Karpas-422 (cell line): ENCODE data around the gene TUSC1. TPM values are rescaled to one million over a fixed set of nuclear protein-coding genes. Genes with fewer than 3 reads are reported as not detected.

Experiments
- DNase-seq: peaks from one replicate; pipeline ENCODE4 v3.0.0-alpha.2; 2015
- H2AFZ ChIP-seq: fragments of 200-600 bp; sonication (generic); 2 replicates; pipeline ENCODE4 v1.6.1; 2014; ENCODE audit warnings: antibody characterized with exemption, low read length, mixed read lengths
- H3K27ac ChIP-seq: fragments of 200-600 bp; sonication (generic); 2 replicates; pipeline ENCODE4 v1.5.1; 2014; ENCODE audit warnings: mild to moderate bottlenecking, low read length, moderate library complexity
- H3K27me3 ChIP-seq: fragments of 200-600 bp; sonication (generic); 2 replicates; pipeline ENCODE4 v1.6.1; 2014; ENCODE audit warnings: low read length, mixed read lengths
- H3K36me3 ChIP-seq: fragments of 200-600 bp; sonication (generic); 2 replicates; pipeline ENCODE4 v1.6.1; 2014; ENCODE audit warnings: low read length, mixed read lengths; ENCODE audit not compliant: insufficient read depth
- H3K4me1 ChIP-seq: fragments of 200-600 bp; sonication (generic); 2 replicates; pipeline ENCODE4 v1.6.1; 2014; ENCODE audit warnings: mild to moderate bottlenecking, low read length, mixed read lengths
- H3K4me2 ChIP-seq: fragments of 200-600 bp; sonication (generic); 2 replicates; pipeline ENCODE4 v1.6.1; 2014; ENCODE audit warnings: low read length, low read depth, mild to moderate bottlenecking; ENCODE audit not compliant: poor library complexity, severe bottlenecking
- H3K4me3 ChIP-seq: fragments of 200-600 bp; sonication (generic); 2 replicates; pipeline ENCODE4 v1.5.1; 2014; ENCODE audit warnings: mild to moderate bottlenecking, antibody characterized with exemption, low read length, mixed read lengths
- H3K79me2 ChIP-seq: fragments of 200-600 bp; sonication (generic); 2 replicates; pipeline ENCODE4 v1.6.1; 2014; ENCODE audit warnings: mild to moderate bottlenecking, low read length, mixed read lengths
- H3K9ac ChIP-seq: fragments of 200-600 bp; sonication (generic); 2 replicates; pipeline ENCODE4 v1.6.0; 2014; ENCODE audit warnings: low read length
- H3K9me2 ChIP-seq: fragments of 200-600 bp; sonication (generic), shearing (Covaris generic); replicated peaks from 2 replicates; pipeline ENCODE4 v1.6.0; 2014; ENCODE audit warnings: mild to moderate bottlenecking, low read length, moderate library complexity; ENCODE audit not compliant: insufficient read depth
- H3K9me3 ChIP-seq: fragments of 300-700, 200-600 bp; sonication (generic); 2 replicates; pipeline ENCODE4 v1.6.1; 2014; ENCODE audit warnings: low read length, mixed read lengths
- H4K20me1 ChIP-seq: fragments of 200-600 bp; sonication (generic); 2 replicates; pipeline ENCODE4 v1.6.1; 2014; ENCODE audit warnings: mild to moderate bottlenecking, antibody characterized with exemption, low read length, low read depth; ENCODE audit not compliant: insufficient read depth
- total RNA-seq: library from RNA; depleted of rRNA; stranded (reverse); fragments of >200 nt; shearing (Covaris generic); gene quantifications from 2 replicates; pipeline ENCODE4 v1.2.3, GENCODE V29; 2014; ENCODE audit warnings: low replicate concordance

TUSC1 gene
- total RNA-seq, 1 experiment from 2014 or later: not detected

DNA sequence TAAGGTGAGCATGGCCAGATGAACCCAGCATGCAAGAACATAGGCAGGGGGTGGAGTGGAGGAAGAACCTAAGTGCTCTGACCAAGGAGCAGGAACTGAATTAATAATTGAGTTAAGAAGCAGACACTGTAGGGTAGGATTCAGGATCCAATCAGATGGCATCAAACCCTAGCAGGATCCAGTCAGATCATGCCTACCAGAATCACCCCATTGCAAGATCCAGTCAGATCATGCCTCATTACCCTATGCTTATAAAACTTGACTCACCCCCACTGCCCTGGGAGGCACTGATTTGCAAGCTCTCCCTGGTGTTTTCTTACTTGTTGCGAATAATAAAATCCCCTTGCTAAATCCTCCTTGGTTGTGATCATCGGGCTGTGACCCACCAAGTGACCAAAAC lies 19.7 kb downstream of the TUSC1 start:
- H3K4me1 ChIP-seq: no peaks in the 10 kb centered on the region

DNA sequence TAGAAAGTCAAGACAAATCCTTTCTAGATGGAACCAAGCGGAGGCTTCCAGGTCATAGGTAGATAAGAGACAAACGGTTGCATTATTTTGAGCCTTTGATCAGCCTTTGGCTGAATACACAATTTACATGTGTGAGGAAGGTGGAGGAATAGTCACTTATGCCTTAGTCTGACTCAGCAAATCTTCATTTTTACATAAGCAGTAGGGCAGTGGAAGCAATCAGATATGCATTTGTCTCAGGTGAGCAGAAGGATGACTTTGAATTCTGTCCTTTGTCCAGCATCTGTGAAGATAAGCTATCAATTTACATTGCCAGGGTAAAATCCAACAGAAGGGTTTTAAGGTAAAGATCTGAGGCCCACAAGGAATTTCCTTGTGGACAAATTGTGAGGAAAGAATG lies 23.8 kb downstream of the TUSC1 start:
- Histone ChIP-seq H3K79me2 (no peaks in the 10 kb centered on the region), H3K9me2 (no peaks in the 10 kb centered on the region), H3K27ac (no peak overlapping the region), H4K20me1 (no peaks in the 10 kb centered on the region), H3K27me3 (no peaks in the 10 kb centered on the region), H3K9me3 (peaks cover 12% of the 10 kb centered on the region), H2AFZ (no peak overlapping the region), H3K4me2 (no peak overlapping the region), H3K9ac (no peak overlapping the region), H3K4me1 (no peaks in the 10 kb centered on the region), H3K4me3 (no peak overlapping the region), H3K36me3 (no peaks in the 10 kb centered on the region)
- no peak for DNase-seq

More for the DNA sequence above, 19.7 kb downstream of the TUSC1 start:
- peaks cover 6% of the 10 kb centered on the region for H3K9me3 ChIP-seq
- H3K4me2 ChIP-seq: no peak overlapping the region
- H3K79me2 ChIP-seq: no peaks in the 10 kb centered on the region
- H4K20me1 ChIP-seq: no peaks in the 10 kb centered on the region
- no peak overlapping the region for H3K27ac ChIP-seq
- no peak overlapping the region for H2AFZ ChIP-seq
- DNase-seq: no peak
- H3K27me3 ChIP-seq: no peaks in the 10 kb centered on the region
- no peaks in the 10 kb centered on the region for H3K9me2 ChIP-seq
- no peaks in the 10 kb centered on the region for H3K36me3 ChIP-seq
- H3K9ac ChIP-seq: no peak overlapping the region
- no peak overlapping the region for H3K4me3 ChIP-seq

DNA sequence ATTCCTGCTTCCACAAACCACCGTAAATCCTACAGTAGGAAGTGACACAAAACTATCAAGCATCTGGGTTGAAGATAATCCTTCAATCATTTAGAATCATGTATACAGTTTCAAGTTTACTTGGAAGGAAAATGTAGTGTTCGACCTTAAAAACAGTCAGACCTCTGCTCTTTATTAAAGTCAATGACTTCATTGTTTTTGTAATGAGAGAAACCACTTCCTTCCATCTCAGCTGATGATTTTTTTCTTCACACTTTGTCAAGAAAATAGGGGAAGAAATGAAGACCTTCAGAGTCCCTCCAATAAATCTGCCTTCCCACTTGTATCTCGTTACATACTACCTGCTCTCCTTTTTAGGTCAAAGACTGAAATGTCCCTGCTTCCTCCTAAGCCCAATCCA lies 30.1 kb downstream of the TUSC1 start:
- Histone ChIP-seq H3K79me2 (no peaks in the 10 kb centered on the region), H4K20me1 (no peaks in the 10 kb centered on the region), H3K9ac (no peak overlapping the region), H3K9me3 (peaks cover 19% of the 10 kb centered on the region), H3K27ac (no peak overlapping the region), H2AFZ (no peak overlapping the region), H3K36me3 (no peaks in the 10 kb centered on the region), H3K4me3 (no peak overlapping the region), H3K9me2 (no peaks in the 10 kb centered on the region), H3K4me1 (no peaks in the 10 kb centered on the region), H3K4me2 (no peak overlapping the region), H3K27me3 (no peaks in the 10 kb centered on the region)
- no peak for DNase-seq

DNA sequence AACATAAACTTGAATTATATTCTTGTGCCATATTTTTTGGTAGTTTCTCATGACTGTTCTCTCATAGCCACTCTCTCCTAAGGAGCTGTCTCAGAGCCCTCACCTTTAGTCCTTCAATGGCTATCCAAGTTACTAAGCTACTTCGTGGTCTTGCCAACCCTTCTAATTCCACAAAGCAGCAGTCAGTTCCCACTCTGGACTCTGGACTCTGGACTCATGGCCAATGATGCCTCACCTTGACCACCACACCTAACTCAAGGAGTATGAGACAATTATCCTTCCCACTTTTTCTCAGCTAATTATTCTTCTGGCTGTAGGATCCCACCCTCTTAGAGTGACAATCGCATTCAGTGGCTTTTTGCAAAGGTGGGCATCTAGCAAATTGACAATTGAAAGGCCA lies 42.2 kb downstream of the TUSC1 start:
- Histone ChIP-seq H3K4me3 (no peak overlapping the region), H3K79me2 (no peaks in the 10 kb centered on the region), H3K9me3 (peaks cover 17% of the 10 kb centered on the region; the same call in 1 of the 2 replicates), H3K27ac (no peak overlapping the region), H3K36me3 (no peaks in the 10 kb centered on the region), H3K9me2 (no peaks in the 10 kb centered on the region), H3K4me1 (no peaks in the 10 kb centered on the region), H4K20me1 (no peaks in the 10 kb centered on the region), H3K9ac (no peak overlapping the region), H3K4me2 (no peak overlapping the region), H2AFZ (no peak overlapping the region), H3K27me3 (no peaks in the 10 kb centered on the region)
- DNase-seq: no peak

GRCh38 chr9:25629231-25629630 lies 49.0 kb downstream of the TUSC1 start:
- Histone ChIP-seq H3K9me3 (peaks cover 32% of the 10 kb centered on the region), H2AFZ (no peak overlapping the region), H4K20me1 (no peaks in the 10 kb centered on the region), H3K4me3 (no peak overlapping the region), H3K36me3 (no peaks in the 10 kb centered on the region), H3K4me2 (no peak overlapping the region), H3K79me2 (no peaks in the 10 kb centered on the region), H3K27ac (no peak overlapping the region), H3K4me1 (no peaks in the 10 kb centered on the region), H3K9ac (no peak overlapping the region), H3K27me3 (no peaks in the 10 kb centered on the region), H3K9me2 (no peaks in the 10 kb centered on the region)
- DNase-seq: no peak
